ENCODE measurements around the gene PTPN3.
A peak's percentile ranks its signal among the peaks of the same experiment; 100 is the strongest.

Gene PTPN3

GRCh38 chr9:109447329-109448076 lies 50.6 kb downstream of the PTPN3 start:
- no peak for DNase-seq (ENCODE audit: low spot score)
- ChIA-PET CTCF (interaction anchor here (0.6 to 3.6 kb wide), 2 partner anchors 22 to 109 kb away, joined by 3 to 31 read pairs; no protein-coding TSS in a partner anchor), POLR2A (ENCODE audit: low non-redundant PET) (interaction anchor here (0.6 kb wide), 1 partner anchor 8 kb away, joined by 7 read pairs; no protein-coding TSS in a partner anchor)
- no peak overlapping the region for H3K27ac ChIP-seq
- TF ChIP-seq, protein P1, sequence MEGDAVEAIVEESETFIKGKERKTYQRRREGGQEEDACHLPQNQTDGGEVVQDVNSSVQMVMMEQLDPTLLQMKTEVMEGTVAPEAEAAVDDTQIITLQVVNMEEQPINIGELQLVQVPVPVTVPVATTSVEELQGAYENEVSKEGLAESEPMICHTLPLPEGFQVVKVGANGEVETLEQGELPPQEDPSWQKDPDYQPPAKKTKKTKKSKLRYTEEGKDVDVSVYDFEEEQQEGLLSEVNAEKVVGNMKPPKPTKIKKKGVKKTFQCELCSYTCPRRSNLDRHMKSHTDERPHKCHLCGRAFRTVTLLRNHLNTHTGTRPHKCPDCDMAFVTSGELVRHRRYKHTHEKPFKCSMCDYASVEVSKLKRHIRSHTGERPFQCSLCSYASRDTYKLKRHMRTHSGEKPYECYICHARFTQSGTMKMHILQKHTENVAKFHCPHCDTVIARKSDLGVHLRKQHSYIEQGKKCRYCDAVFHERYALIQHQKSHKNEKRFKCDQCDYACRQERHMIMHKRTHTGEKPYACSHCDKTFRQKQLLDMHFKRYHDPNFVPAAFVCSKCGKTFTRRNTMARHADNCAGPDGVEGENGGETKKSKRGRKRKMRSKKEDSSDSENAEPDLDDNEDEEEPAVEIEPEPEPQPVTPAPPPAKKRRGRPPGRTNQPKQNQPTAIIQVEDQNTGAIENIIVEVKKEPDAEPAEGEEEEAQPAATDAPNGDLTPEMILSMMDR (conservative IDR thresholded peaks at IDR 0.05; ENCODE audit: low read depth) = no peak

- TF ChIP-seq, protein P1 (conservative IDR thresholded peaks at IDR 0.05; ENCODE audit: low read depth) = no peak
- ChIA-PET CTCF (no interaction called here), POLR2A (ENCODE audit: low non-redundant PET) (no interaction called here)
- H3K27ac ChIP-seq = no peak overlapping the region
- no peak for DNase-seq (ENCODE audit: low spot score)
These were observed 53.3 kb downstream of the PTPN3 start for GRCh38 chr9:109444771-109445320.

DNA sequence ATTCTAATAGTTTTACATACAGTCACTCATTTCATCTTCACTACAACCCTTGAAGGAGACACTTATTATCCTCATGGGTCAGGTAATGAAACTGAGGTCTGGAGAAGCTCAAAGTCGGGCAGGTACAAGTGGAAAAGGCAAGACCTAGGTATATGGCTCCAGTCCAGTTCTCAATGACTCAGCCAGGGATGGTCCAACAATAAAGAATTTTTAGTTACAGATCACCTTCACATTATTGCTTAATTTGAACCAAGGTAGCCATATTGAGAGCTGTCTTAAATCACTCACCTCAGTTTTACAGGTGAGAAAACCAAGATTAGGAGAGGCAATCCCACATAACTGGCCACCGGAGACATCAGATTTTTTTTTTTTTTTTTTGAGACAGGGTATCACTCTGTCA lies 55.4 kb downstream of the PTPN3 start:
- ChIA-PET POLR2A (ENCODE audit: low non-redundant PET) (no interaction called here), CTCF (interaction anchor here (0.6 to 4.8 kb wide), 6 partner anchors 24 to 391 kb away, joined by 3 to 129 read pairs (median 4); no protein-coding TSS in a partner anchor)
- H3K27ac ChIP-seq = peak overlapping the region; percentile 9
- TF ChIP-seq, protein P1 (conservative IDR thresholded peaks at IDR 0.05; ENCODE audit: low read depth) = no peak
- DNase-seq (ENCODE audit: low spot score) = peak; percentile 81

DNA sequence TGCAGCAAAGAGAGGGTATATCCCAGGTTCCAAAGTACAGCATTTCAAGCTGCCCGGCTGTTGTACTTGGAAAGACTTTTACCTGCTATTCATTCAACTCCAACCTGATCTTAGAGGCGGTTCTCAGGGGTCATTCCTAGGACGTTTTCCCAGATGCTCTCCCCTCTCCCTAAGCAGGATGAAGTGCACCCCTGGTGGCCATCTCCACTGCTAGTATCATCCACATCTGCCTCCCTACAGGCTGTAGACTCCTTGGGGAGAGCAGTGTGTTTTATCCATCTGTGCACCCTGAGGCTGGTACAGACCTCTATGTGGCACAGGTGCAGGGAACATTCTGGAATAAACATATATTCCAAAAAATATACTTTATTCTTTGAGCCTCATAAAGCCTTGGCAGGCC lies 56.8 kb downstream of the PTPN3 start:
- TF ChIP-seq, protein P1 (conservative IDR thresholded peaks at IDR 0.05; ENCODE audit: low read depth) = no peak
- DNase-seq (ENCODE audit: low spot score) = no peak
- POLR2A ChIA-PET (ENCODE audit: low non-redundant PET) = no interaction called here
- no peak overlapping the region for H3K27ac ChIP-seq
- CTCF ChIA-PET = interaction anchor here (0.6 to 4.8 kb wide), 31 partner anchors 9 to 921 kb away, joined by 3 to 129 read pairs (median 5); partner anchors contain the start of gene PTPN3

- TF ChIP-seq, protein P1 (conservative IDR thresholded peaks at IDR 0.05; ENCODE audit: low read depth) = peak; percentile 96
- ChIA-PET CTCF (interaction anchor here (0.6 to 4.8 kb wide), 33 partner anchors 8 to 922 kb away, joined by 3 to 129 read pairs (median 5); partner anchors contain the start of gene PTPN3), POLR2A (ENCODE audit: low non-redundant PET) (no interaction called here)
- no peak overlapping the region for H3K27ac ChIP-seq
- peak; percentile 94 for DNase-seq (ENCODE audit: low spot score)
These were observed 57.3 kb downstream of the PTPN3 start for GRCh38 chr9:109440797-109441287.

- POLR2A ChIA-PET (ENCODE audit: low non-redundant PET) = no interaction called here
- CTCF ChIA-PET = interaction anchor here (0.7 to 4.8 kb wide), 25 partner anchors 8 to 129 kb away, joined by 3 to 129 read pairs (median 5); partner anchors contain the start of gene PTPN3
- TF ChIP-seq, protein P1 (conservative IDR thresholded peaks at IDR 0.05; ENCODE audit: low read depth) = no peak
- no peak overlapping the region for H3K27ac ChIP-seq
- DNase-seq (ENCODE audit: low spot score) = no peak
These were observed 58.0 kb downstream of the PTPN3 start for GRCh38 chr9:109440117-109440515.

All from RWPE1 (cell line).